Measurements from ENCODE around the gene ANXA7. TPM values are rescaled to one million over a fixed set of nuclear protein-coding genes. Genes with fewer than 3 reads are reported as not detected.
"Not testable (repeated sequence)": the region's sequence is repeated elsewhere in the genome, so short reads cannot be mapped to it uniquely, and the experiment has no call there.

ANXA7 gene
- total and polyA plus RNA-seq, 8 donors: 16.2 to 103 (median 58.1) TPM

DNA sequence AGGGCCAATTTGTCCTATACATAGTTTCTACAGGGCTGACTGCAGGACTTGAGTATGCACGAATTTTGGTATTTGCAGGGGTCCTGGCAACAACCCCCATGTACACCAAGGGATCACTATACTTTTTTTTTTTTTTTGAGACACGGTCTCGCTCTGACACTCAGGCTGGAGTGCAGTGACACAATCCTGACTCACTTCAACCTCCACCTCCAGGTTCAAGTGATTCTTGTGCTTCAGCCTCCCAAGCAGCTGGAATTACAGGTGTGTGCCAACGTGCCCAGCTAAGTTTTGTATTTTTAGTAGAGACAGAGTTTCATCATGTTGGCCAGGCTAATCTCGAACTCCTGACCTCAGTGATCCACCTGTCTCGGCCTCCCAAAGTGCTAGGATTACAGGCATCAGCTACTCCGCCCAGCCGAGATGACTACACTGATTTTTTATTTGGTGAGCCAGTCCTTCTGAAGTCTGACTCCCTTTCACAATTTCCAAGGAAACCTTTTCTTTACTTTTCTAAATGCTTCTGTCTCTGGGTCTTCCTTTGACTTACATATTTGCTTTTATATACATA lies 75.0 kb downstream of the ANXA7 start:
- H3K9me3 ChIP-seq: no peaks in the 10 kb centered on the region
- 85 to 93% (median 91%) methylated on average over 8 of the region's 8 CpGs for WGBS, 5 donors
- H3K27ac ChIP-seq: no peak overlapping the region
- no peaks in the 10 kb centered on the region for H3K4me1 ChIP-seq
- H3K27me3 ChIP-seq: no peaks in the 10 kb centered on the region
- intact Hi-C loops (cut with DNase I; ENCODE audit: low total_unique reads): no loop called here
- TF ChIP-seq POLR2AphosphoS5 (IDR thresholded peaks at IDR 0.05) (no peak), EP300 (IDR thresholded peaks at IDR 0.05) (no peak), POLR2A (IDR thresholded peaks at IDR 0.05) (no peak)
- TF ChIP-seq, protein P1, sequence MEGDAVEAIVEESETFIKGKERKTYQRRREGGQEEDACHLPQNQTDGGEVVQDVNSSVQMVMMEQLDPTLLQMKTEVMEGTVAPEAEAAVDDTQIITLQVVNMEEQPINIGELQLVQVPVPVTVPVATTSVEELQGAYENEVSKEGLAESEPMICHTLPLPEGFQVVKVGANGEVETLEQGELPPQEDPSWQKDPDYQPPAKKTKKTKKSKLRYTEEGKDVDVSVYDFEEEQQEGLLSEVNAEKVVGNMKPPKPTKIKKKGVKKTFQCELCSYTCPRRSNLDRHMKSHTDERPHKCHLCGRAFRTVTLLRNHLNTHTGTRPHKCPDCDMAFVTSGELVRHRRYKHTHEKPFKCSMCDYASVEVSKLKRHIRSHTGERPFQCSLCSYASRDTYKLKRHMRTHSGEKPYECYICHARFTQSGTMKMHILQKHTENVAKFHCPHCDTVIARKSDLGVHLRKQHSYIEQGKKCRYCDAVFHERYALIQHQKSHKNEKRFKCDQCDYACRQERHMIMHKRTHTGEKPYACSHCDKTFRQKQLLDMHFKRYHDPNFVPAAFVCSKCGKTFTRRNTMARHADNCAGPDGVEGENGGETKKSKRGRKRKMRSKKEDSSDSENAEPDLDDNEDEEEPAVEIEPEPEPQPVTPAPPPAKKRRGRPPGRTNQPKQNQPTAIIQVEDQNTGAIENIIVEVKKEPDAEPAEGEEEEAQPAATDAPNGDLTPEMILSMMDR (IDR thresholded peaks at IDR 0.05): no peak
- peaks cover 0 to 17% (median 4%) of the 10 kb centered on the region in 4 donors for H3K36me3 ChIP-seq
- H3K4me3 ChIP-seq: no peak overlapping the region
- DNase-seq: no peak

DNA sequence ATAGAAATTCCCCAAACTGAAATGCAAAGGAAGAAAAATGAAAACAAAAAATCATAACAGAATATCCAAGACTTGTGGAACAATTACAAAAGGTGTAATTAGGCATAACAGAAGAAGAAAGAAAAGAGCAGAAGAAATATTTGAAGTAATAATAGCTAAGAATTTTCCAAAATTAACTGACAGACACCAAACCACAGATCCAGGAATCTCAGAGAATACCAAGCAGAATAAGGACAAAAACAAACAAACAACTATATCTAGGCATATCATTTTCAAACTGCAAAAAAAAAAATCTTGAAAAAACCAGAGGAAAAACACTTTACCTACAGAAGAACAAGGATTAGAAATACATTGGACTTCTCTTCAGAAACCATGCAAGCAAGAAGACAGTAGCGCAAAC lies 80.7 kb downstream of the ANXA7 start:
- no peak overlapping the region for H3K27ac ChIP-seq
- no peak overlapping the region for H3K4me3 ChIP-seq
- no peaks in the 10 kb centered on the region for H3K4me1 ChIP-seq
- TF ChIP-seq POLR2AphosphoS5 (IDR thresholded peaks at IDR 0.05) (no peak), POLR2A (IDR thresholded peaks at IDR 0.05) (no peak), EP300 (IDR thresholded peaks at IDR 0.05) (no peak)
- TF ChIP-seq, protein P1 (IDR thresholded peaks at IDR 0.05): no peak
- H3K27me3 ChIP-seq: no peaks in the 10 kb centered on the region
- H3K9me3 ChIP-seq: no peaks in the 10 kb centered on the region
- 88 to 98% (median 97%) methylated on average over 1 of the region's 1 CpG for WGBS, 5 donors
- DNase-seq: no peak
- peaks cover 0 to 5% (median 0%) of the 10 kb centered on the region in 4 donors for H3K36me3 ChIP-seq
- intact Hi-C loops (cut with DNase I; ENCODE audit: low total_unique reads): no loop called here

DNA sequence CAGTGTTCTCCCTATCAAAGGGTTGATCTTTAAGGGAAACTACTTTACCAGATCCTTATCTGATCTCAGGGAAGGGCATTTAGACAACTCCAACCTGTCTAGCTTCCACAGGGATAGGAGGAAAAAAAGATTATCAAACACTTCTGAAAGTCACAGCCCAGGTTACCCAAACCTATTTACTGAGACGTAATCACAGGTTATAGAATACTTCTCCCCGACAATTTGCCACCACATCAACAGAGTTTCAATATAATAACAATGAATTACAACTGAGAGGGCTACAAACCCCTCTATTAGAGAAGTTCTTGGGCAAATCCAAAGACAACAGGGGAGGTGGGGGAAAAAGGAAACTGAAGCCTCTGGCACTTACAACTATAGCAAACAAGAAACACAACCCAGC lies 81.5 kb downstream of the ANXA7 start:
- Histone ChIP-seq H3K27me3 (no peaks in the 10 kb centered on the region), H3K4me1 (no peaks in the 10 kb centered on the region), H3K27ac (no peak overlapping the region), H3K36me3 (peaks cover 0 to 5% (median 0%) of the 10 kb centered on the region in 4 donors), H3K4me3 (no peak overlapping the region), H3K9me3 (no peaks in the 10 kb centered on the region)
- intact Hi-C loops (cut with DNase I; ENCODE audit: low total_unique reads): no loop called here
- WGBS, 5 donors: 66 to 89% (median 86%) methylated on average over 2 of the region's 2 CpGs
- DNase-seq: no peak
- TF ChIP-seq POLR2A (IDR thresholded peaks at IDR 0.05): no peak
- no peak for TF ChIP-seq POLR2AphosphoS5 (IDR thresholded peaks at IDR 0.05)
- TF ChIP-seq, protein P1 (IDR thresholded peaks at IDR 0.05): no peak
- TF ChIP-seq EP300 (IDR thresholded peaks at IDR 0.05): no peak

DNA sequence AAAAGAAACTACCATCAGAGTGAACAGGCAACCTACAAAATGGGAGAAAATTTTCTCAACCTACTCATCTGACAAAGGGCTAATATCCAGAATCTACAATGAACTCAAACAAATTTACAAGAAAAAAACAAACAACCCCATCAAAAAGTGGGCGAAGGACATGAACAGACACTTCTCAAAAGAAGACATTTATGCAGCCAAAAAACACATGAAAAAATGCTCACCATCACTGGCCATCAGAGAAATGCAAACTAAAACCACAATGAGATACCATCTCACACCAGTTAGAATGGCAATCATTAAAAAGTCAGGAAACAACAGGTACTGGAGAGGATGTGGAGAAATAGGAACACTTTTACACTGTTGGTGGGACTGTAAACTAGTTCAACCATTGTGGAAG lies 85.3 kb downstream of the ANXA7 start:
- H3K36me3 ChIP-seq; H3K9me3 ChIP-seq; H3K4me3 ChIP-seq; DNase-seq; H3K27ac ChIP-seq; H3K4me1 ChIP-seq; H3K27me3 ChIP-seq; intact Hi-C loops (cut with DNase I; ENCODE audit: low total_unique reads): not testable (repeated sequence)
- WGBS, 5 donors: 86% methylated on average over 1 of the region's 1 CpG; no CpG with 5 or more reads in 4 of the 5 donors

DNA sequence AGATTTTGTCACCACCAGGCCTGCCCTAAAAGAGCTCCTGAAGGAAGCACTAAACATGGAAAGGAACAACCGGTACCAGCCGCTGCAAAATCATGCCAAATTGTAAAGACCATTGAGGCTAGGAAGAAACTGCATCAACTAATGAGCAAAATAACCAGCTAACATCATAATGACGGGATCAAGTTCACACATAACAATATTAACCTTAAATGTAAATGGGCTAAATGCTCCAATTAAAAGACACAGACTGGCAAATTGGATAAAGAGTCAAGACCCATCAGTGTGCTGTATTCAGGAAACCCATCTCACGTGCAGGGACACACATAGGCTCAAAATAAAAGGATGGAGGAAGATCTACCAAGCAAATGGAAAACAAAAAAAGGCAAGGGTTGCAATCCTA lies 88.6 kb downstream of the ANXA7 start:
- WGBS, 5 donors: 51 to 86% (median 76%) methylated on average over 1 to 4 of the region's 4 CpGs

More for the DNA sequence above, 88.6 kb downstream of the ANXA7 start:
- intact Hi-C loops (cut with DNase I; ENCODE audit: low total_unique reads); DNase-seq; H3K4me3 ChIP-seq; H3K9me3 ChIP-seq; H3K4me1 ChIP-seq; H3K27ac ChIP-seq; H3K36me3 ChIP-seq; H3K27me3 ChIP-seq: not testable (repeated sequence)

Small RNAs within 50 kb of the gene (small RNA-seq; reads per million reads assigned to genes)
- gene RF00019: 0 reads per million in 4 donors

Other genes starting within 250 kb of the ANXA7 start
- gene ECD, start 246.1 kb downstream of the ANXA7 start, total RNA-seq: 10 to 100 TPM in 3 of 5 donors, 1 to 10 TPM in 2; 4.1 to 72.8 (median 32.9) TPM
- gene ECD, start 246.1 kb downstream of the ANXA7 start, polyA plus RNA-seq: 10 to 100 TPM in 1 of 3 donors, 1 to 10 TPM in 2; 8.0 to 13.3 (median 8.9) TPM
- 10 to 100 TPM; 10.4 to 27.0 (median 15.5) TPM for gene FAM149B1, start 245.9 kb downstream of the ANXA7 start, total RNA-seq
- 10 to 100 TPM; 12.8 to 17.8 (median 17.1) TPM for gene FAM149B1, start 245.9 kb downstream of the ANXA7 start, polyA plus RNA-seq
- gene DNAJC9, start 166.8 kb downstream of the ANXA7 start, total RNA-seq: 10 to 100 TPM in 3 of 5 donors, 1 to 10 TPM in 2; 3.5 to 26.4 (median 17.4) TPM
- 10 to 100 TPM; 10.6 to 13.8 (median 11.5) TPM for gene DNAJC9, start 166.8 kb downstream of the ANXA7 start, polyA plus RNA-seq
- 10 to 100 TPM in 4 of 5 donors, 1 to 10 TPM in 1; 6.4 to 68.7 (median 50.4) TPM for gene MRPS16, start 161.4 kb downstream of the ANXA7 start, total RNA-seq
- 10 to 100 TPM; 51.8 to 62.7 (median 61.5) TPM for gene MRPS16, start 161.4 kb downstream of the ANXA7 start, polyA plus RNA-seq
- 1 to 10 TPM in 4 of 5 donors, under 1 TPM in 1; 0.29 to 9.0 (median 1.8) TPM for gene CFAP70, start 55.2 kb downstream of the ANXA7 start, total RNA-seq
- gene CFAP70, start 55.2 kb downstream of the ANXA7 start, polyA plus RNA-seq: 1 to 10 TPM in 2 of 3 donors, under 1 TPM in 1; 0.31 to 3.2 (median 2.5) TPM
- gene MSS51, start 19.5 kb upstream of the ANXA7 start, total RNA-seq: 1 to 10 TPM in 3 of 5 donors, under 1 TPM in 1, not detected in 1; 0.87 to 6.1 (median 1.9) TPM
- 1 to 10 TPM in 1 of 3 donors, under 1 TPM in 2; 0.61 to 1.8 (median 0.62) TPM for gene MSS51, start 19.5 kb upstream of the ANXA7 start, polyA plus RNA-seq
- 10 to 100 TPM; 12.5 to 77.1 (median 43.3) TPM for gene PPP3CB, start 82.0 kb upstream of the ANXA7 start, total RNA-seq
- gene PPP3CB, start 82.0 kb upstream of the ANXA7 start, polyA plus RNA-seq: 10 to 100 TPM; 23.2 to 29.0 (median 24.4) TPM
- gene USP54, start 177.3 kb upstream of the ANXA7 start, total RNA-seq: 100 to 1,000 TPM in 4 of 5 donors, 10 to 100 TPM in 1; 33.0 to 369 (median 112) TPM
- gene USP54, start 177.3 kb upstream of the ANXA7 start, polyA plus RNA-seq: 10 to 100 TPM in 2 of 3 donors, 1 to 10 TPM in 1; 7.3 to 17.3 (median 11.1) TPM
- 1 to 10 TPM in 1 of 5 donors, not detected in 4; 1.3 TPM for gene MYOZ1, start 227.4 kb upstream of the ANXA7 start, total RNA-seq
- 1 to 10 TPM in 1 of 3 donors, under 1 TPM in 2; 0.18 to 1.2 (median 0.19) TPM for gene MYOZ1, start 227.4 kb upstream of the ANXA7 start, polyA plus RNA-seq
- gene SYNPO2L, start 242.0 kb upstream of the ANXA7 start, total RNA-seq: not detected
- gene SYNPO2L, start 242.0 kb upstream of the ANXA7 start, polyA plus RNA-seq: under 1 TPM in 2 of 3 donors, not detected in 1; 0.03 to 0.12 TPM

Measured in stomach (tissue), 9 donors.